Left lung (tissue), 10 donors: Measurements from ENCODE around the gene HDDC3. TPM values are rescaled to one million over a fixed set of nuclear protein-coding genes. Genes with fewer than 3 reads are reported as not detected.

Source experiments
- ATAC-seq: fragments of 200-7000 bp; cut with Tn5 transposase; one replicate; pipeline ENCODE4 v1.9.1; 2020; ENCODE audit warnings: moderate library complexity
- DNase-seq, 4 donors: peaks; one replicate each; pipeline ENCODE4 v3.0.0-alpha.2; 2013 to 2020
- H3K27ac ChIP-seq, 2 donors: fragments of 200-600 bp; sonication (generic) in 1 of 2; one replicate each; pipeline versions ENCODE4 v1.5.0 to v1.8.0; 2020 to 2021
- H3K27me3 ChIP-seq, 2 donors: fragments of 200-600 bp; sonication (generic) in 1 of 2; one replicate each; pipeline versions ENCODE4 v1.5.0 to v1.8.0; 2020 to 2021
- H3K36me3 ChIP-seq, 2 donors: fragments of 200-600 bp; sonication (generic) in 1 of 2; one replicate each; pipeline versions ENCODE4 v1.5.0 to v1.8.0; 2020 to 2021
- H3K4me1 ChIP-seq, 2 donors: fragments of 200-600 bp; one replicate each; pipeline ENCODE4 v1.8.0; 2021
- H3K4me3 ChIP-seq, 2 donors: fragments of 200-600 bp; sonication (generic) in 1 of 2; one replicate each; pipeline versions ENCODE4 v1.5.0 to v1.8.0; 2020 to 2021; ENCODE audit warnings: mild to moderate bottlenecking in 1 of 2
- H3K9me3 ChIP-seq, 2 donors: fragments of 200-600 bp; sonication (generic) in 1 of 2; one replicate each; pipeline versions ENCODE4 v1.5.0 to v1.8.0; 2020 to 2021
- intact Hi-C, 2 donors: fragments of 100-400 bp; cut with DNase I; formaldehyde crosslinking; loops; one replicate each; pipeline versions ENCODE4 v1.11.2 to v1.14.2; 2022
- polyA plus RNA-seq, 6 donors: library from polyadenylated mRNA; unstranded; fragments of 120-200 nt; gene quantifications; one replicate each; pipeline ENCODE4 v1.2.1, GENCODE V29; 2013; ENCODE audit not compliant: insufficient read length in 6 of 6
- total RNA-seq, 2 donors: library from RNA; stranded (reverse); fragmentation: NEBNext Ultra II Directional; extraction: Animal tissue kit (Norgen Biotek cat#: 25700); gene quantifications; one replicate each; pipeline ENCODE4 v1.2.1, GENCODE V29; 2021
- TF ChIP-seq, protein P1 (sequence below), 2 donors: fragments of 200-600 bp; sonication (generic) in 1 of 2; IDR thresholded peaks; one replicate each; pipeline versions ENCODE4 v1.5.0 to v1.8.0; 2021; ENCODE audit warnings: antibody characterized with exemption in 2 of 2
- donor health status: DM: no; HTN: yes; CAD: no.
- donor health status: DM: no; HTN: no; CAD: no.

HDDC3 gene
- total and polyA plus RNA-seq, 8 donors, result 10.3 to 15.9 (median 13.2) TPM

DNA sequence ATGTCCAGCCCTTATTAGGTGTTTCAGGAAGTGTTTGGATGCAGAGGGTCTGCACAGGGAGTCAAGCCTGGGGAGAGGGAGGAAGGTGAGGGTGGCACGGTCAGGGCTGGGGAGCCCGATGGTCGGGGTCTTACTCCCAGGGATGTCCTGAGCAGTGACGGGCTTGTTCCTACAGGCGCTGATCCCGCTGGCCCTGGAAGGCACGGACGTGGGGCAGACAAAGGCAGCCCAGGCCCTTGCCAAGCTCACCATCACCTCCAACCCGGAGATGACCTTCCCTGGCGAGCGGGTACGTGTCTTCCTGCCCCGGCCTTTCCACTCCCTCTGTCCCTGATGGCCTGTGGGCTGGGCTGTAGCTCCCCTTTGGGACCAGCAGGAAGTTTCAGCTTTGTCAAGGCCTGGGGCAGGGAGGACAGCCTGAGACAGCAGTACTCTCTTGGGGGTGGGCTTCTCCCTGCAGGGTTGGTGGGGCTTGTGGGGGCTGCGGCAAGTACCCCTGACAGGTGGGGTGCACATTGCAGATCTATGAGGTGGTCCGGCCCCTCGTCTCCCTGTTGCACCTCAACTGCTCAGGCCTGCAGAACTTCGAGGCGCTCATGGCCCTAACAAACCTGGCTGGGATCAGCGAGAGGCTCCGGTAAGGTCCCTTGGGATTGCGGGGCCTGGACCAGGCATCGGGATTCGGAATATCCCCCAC is 17.8 kb upstream of the HDDC3 start:
- H3K36me3 ChIP-seq, result peaks cover 0 to 86% of the 10 kb centered on the region in 2 donors
- no peak overlapping the region for H3K4me3 ChIP-seq
- H3K27me3 ChIP-seq, result no peaks in the 10 kb centered on the region
- intact Hi-C loops, result loop anchor here in 1 of 2 donors (10.0 kb wide), 1 partner anchor 85 kb away; no protein-coding TSS in a partner anchor
- ATAC-seq (no peak), DNase-seq (peak in 1 of 4 donors; percentile 28)
- TF ChIP-seq, protein P1, sequence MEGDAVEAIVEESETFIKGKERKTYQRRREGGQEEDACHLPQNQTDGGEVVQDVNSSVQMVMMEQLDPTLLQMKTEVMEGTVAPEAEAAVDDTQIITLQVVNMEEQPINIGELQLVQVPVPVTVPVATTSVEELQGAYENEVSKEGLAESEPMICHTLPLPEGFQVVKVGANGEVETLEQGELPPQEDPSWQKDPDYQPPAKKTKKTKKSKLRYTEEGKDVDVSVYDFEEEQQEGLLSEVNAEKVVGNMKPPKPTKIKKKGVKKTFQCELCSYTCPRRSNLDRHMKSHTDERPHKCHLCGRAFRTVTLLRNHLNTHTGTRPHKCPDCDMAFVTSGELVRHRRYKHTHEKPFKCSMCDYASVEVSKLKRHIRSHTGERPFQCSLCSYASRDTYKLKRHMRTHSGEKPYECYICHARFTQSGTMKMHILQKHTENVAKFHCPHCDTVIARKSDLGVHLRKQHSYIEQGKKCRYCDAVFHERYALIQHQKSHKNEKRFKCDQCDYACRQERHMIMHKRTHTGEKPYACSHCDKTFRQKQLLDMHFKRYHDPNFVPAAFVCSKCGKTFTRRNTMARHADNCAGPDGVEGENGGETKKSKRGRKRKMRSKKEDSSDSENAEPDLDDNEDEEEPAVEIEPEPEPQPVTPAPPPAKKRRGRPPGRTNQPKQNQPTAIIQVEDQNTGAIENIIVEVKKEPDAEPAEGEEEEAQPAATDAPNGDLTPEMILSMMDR (IDR thresholded peaks at IDR 0.05), result no peak
- H3K27ac ChIP-seq, result no peak overlapping the region
- no peaks in the 10 kb centered on the region for H3K9me3 ChIP-seq
- H3K4me1 ChIP-seq, result peaks cover 0 to 11% of the 10 kb centered on the region in 2 donors

- TF ChIP-seq, protein P1 (IDR thresholded peaks at IDR 0.05), result no peak
- ATAC-seq (no peak), DNase-seq (peak in 1 of 4 donors; percentile 42)
- H3K36me3 ChIP-seq, result peaks cover 0 to 99% of the 10 kb centered on the region in 2 donors
- no peak overlapping the region for H3K4me3 ChIP-seq
- H3K27ac ChIP-seq, result no peak overlapping the region
- H3K27me3 ChIP-seq, result no peaks in the 10 kb centered on the region
- intact Hi-C loops, result no loop called here
- peaks cover 0 to 5% of the 10 kb centered on the region in 2 donors for H3K4me1 ChIP-seq
- H3K9me3 ChIP-seq, result no peaks in the 10 kb centered on the region
These were observed 16.2 kb upstream of the HDDC3 start for GRCh38 chr15:90948506-90948905.

DNA sequence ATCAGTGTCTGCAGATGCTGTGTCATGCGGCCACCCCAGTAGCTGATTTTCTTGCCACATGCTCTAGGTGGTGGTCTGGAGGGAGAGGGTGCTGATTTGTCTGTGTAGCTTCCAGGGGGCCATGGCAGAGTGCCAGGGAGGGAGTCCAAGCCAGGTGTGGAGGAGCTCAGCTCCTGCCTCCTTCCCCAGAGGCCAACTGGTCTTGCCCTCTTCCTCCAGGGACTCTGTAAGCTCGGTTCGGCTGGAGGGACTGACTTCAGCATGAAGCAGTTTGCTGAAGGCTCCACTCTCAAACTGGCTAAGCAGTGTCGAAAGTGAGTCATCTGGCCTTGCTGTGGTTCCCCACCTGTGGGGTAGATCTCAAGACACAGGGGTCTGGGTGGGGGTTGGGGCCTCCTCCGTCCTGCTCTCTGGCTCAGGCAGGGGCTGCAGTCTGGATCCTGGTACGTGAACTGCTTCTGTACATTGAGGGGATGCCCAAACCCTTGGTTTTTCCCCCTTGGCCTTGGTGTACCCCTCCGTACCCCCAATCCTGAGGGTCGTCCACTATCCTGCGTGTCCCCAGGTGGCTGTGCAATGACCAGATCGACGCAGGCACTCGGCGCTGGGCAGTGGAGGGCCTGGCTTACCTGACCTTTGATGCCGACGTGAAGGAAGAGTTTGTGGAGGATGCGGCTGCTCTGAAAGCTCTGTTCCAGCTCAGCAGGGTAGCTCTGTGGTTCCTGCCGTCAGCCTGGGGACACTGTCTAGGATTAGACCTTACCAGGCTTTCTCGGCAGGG is 15.4 kb upstream of the HDDC3 start:
- no peak for ATAC-seq
- Histone ChIP-seq H3K36me3 (peaks cover 0 to 99% of the 10 kb centered on the region in 2 donors), H3K4me1 (peaks cover 0 to 5% of the 10 kb centered on the region in 2 donors), H3K4me3 (no peak overlapping the region), H3K27me3 (no peaks in the 10 kb centered on the region), H3K27ac (no peak overlapping the region), H3K9me3 (no peaks in the 10 kb centered on the region)
- DNase-seq, result no peak
- TF ChIP-seq, protein P1 (IDR thresholded peaks at IDR 0.05), result no peak
- intact Hi-C loops, result no loop called here

DNA sequence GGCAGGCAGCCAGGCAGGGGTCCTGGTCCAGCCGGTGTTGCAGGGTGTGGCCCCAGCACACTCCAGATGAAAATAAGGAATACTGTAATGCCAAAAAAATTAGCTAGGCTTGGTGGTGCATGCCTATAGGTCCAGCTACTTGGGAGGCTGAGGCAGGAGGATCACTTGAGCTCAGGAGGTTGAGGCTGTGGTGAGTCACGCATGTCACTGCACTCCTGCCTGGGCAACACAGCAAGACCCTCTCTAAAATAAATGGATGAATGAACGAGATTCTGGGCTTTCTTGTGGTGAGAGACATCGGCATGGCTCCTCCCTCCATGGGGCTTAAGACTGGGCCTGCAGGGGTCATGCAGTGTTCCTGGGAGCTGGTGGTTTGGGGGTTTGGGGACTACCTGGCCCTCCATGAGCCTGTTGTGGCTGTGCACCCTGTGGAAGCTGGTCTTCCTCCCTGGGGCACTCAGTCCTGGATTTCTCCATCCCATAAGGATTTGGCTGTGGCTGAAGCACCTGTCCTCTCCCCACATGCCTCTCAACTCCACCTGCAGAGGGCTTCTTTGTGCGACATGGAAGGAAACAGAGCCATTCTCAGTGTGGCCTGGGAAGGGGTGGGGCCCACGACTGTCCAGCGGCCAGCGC is 14.7 kb upstream of the HDDC3 start:
- intact Hi-C loops, result no loop called here

More for the DNA sequence above, 14.7 kb upstream of the HDDC3 start:
- H3K36me3 ChIP-seq, result peaks cover 0 to 99% of the 10 kb centered on the region in 2 donors
- DNase-seq (no peak), ATAC-seq (no peak)
- H3K4me3 ChIP-seq, result no peak overlapping the region
- H3K27me3 ChIP-seq, result no peaks in the 10 kb centered on the region
- no peaks in the 10 kb centered on the region for H3K9me3 ChIP-seq
- TF ChIP-seq, protein P1 (IDR thresholded peaks at IDR 0.05), result no peak
- H3K4me1 ChIP-seq, result peaks cover 0 to 5% of the 10 kb centered on the region in 2 donors
- no peak overlapping the region for H3K27ac ChIP-seq
